Right lung (tissue), 5 donors: Measurements from ENCODE around the gene CNR1. TPM values are rescaled to one million over a fixed set of nuclear protein-coding genes. Genes with fewer than 3 reads are reported as not detected.

ENCODE experiments used
- DNase-seq, 2 donors: peaks; one replicate each; pipeline ENCODE4 v3.0.0-alpha.2; 2013
- polyA plus RNA-seq, 5 donors: library from polyadenylated mRNA; unstranded; fragments of 120-200 nt; gene quantifications; one replicate each; pipeline versions ENCODE4 v1.2.1 to v1.2.3, GENCODE V29; 2013; ENCODE audit warnings: inconsistent platforms in 1 of 5, low replicate concordance in 1 of 5; ENCODE audit not compliant: insufficient read length in 5 of 5, insufficient read depth in 1 of 5

The CNR1 gene
- polyA plus RNA-seq, 5 donors = 0.10 to 0.36 (median 0.16) TPM

GRCh38 chr6:88144637-88145297 is 21.4 kb downstream of the CNR1 start:
- no peak for DNase-seq

GRCh38 chr6:88143421-88144157 is 22.6 kb downstream of the CNR1 start:
- no peak for DNase-seq

GRCh38 chr6:88142297-88142668 is 23.9 kb downstream of the CNR1 start:
- DNase-seq = no peak

- DNase-seq = no peak
Measured at GRCh38 chr6:88141561-88142296, 24.4 kb downstream of the CNR1 start.

- DNase-seq = no peak
Measured at GRCh38 chr6:88137915-88138314, 28.2 kb downstream of the CNR1 start.

GRCh38 chr6:88135578-88136114 is 30.5 kb downstream of the CNR1 start:
- no peak for DNase-seq

GRCh38 chr6:88134575-88134974 is 31.6 kb downstream of the CNR1 start:
- no peak for DNase-seq

- no peak for DNase-seq
Measured at GRCh38 chr6:88133718-88134117, 32.4 kb downstream of the CNR1 start.

- no peak for DNase-seq
Measured at GRCh38 chr6:88124925-88125557, 41.1 kb downstream of the CNR1 start.

GRCh38 chr6:88120635-88121034 is 45.5 kb downstream of the CNR1 start:
- no peak for DNase-seq

GRCh38 chr6:88119769-88120168 is 46.4 kb downstream of the CNR1 start:
- no peak for DNase-seq

GRCh38 chr6:88116276-88116675 is 49.9 kb downstream of the CNR1 start:
- no peak for DNase-seq

- no peak for DNase-seq
Measured at GRCh38 chr6:88115307-88115706, 50.8 kb downstream of the CNR1 start.

GRCh38 chr6:88114838-88115237 is 51.3 kb downstream of the CNR1 start:
- no peak for DNase-seq

- DNase-seq = no peak
Measured at GRCh38 chr6:88111991-88112390, 54.2 kb downstream of the CNR1 start.

GRCh38 chr6:88107241-88107640 is 58.9 kb downstream of the CNR1 start:
- no peak for DNase-seq

GRCh38 chr6:88105741-88106340 is 60.3 kb downstream of the CNR1 start:
- no peak for DNase-seq
